Sigmoid colon (tissue), 7 donors: ENCODE data around the gene MYO5C. TPM values are rescaled to one million over a fixed set of nuclear protein-coding genes. Genes with fewer than 3 reads are reported as not detected.

ENCODE experiments used
- DNase-seq: peaks from one replicate; pipeline ENCODE4 v3.0.0-alpha.2; 2019
- H3K27ac ChIP-seq, 4 donors: fragments of 200-600 bp; sonication (generic); one replicate each; pipeline ENCODE4 v1.5.1; 2016 to 2019; ENCODE audit warnings: mild to moderate bottlenecking in 1 of 4
- H3K27me3 ChIP-seq, 3 donors: fragments of 200-600 bp; sonication (generic); one replicate each; pipeline ENCODE4 v1.5.1; 2019; ENCODE audit warnings: mild to moderate bottlenecking in 1 of 3
- H3K36me3 ChIP-seq, 4 donors: fragments of 200-600 bp; sonication (generic); one replicate each; pipeline ENCODE4 v1.5.1; 2016 to 2019
- H3K4me1 ChIP-seq, 4 donors: fragments of 200-600 bp; sonication (generic); one replicate each; pipeline ENCODE4 v1.5.1; 2017 to 2019
- H3K4me3 ChIP-seq, 4 donors: fragments of 200-600 bp; sonication (generic); one replicate each; pipeline ENCODE4 v1.5.1; 2017 to 2019; ENCODE audit warnings: mild to moderate bottlenecking in 2 of 4, moderate library complexity in 1 of 4
- H3K9me3 ChIP-seq, 4 donors: fragments of 200-600 bp in 3 of 4; sonication (generic) in 3 of 4; one replicate each; pipeline versions ENCODE4 v1.5.1 to v1.6.1; 2013 to 2019
- CTCF ChIP-seq, 4 experiments: fragments of 450-650 bp in 3 of 4; fragments of 200-600 bp in 1 of 4; IDR thresholded peaks; one replicate each; pipeline ENCODE4 v1.5.1; 2016 to 2019; ENCODE audit warnings: antibody characterized with exemption in 4 of 4, mild to moderate bottlenecking in 3 of 4, moderate library complexity in 2 of 4
- EP300 ChIP-seq, 4 donors: sonication (generic); formaldehyde crosslinking; IDR thresholded peaks; one replicate each; pipeline ENCODE4 v1.6.1; 2017; ENCODE audit warnings: antibody characterized with exemption in 4 of 4
- POLR2A ChIP-seq, 2 donors: fragments of 450-650 bp; IDR thresholded peaks; one replicate each; pipeline ENCODE4 v1.6.1; 2016; ENCODE audit warnings: antibody characterized with exemption in 2 of 2, mild to moderate bottlenecking in 2 of 2, moderate library complexity in 2 of 2
- POLR2AphosphoS5 ChIP-seq, 4 donors: sonication (generic); formaldehyde crosslinking; IDR thresholded peaks; one replicate each; pipeline ENCODE4 v1.6.1; 2017; ENCODE audit warnings: antibody characterized with exemption in 4 of 4
- WGBS, 2 donors: extraction: QIAGEN DNeasy Blood & Tissue Kit; methylation state at CpG; one replicate each; pipeline ENCODE4 v1.1.7; 2013; 5-methylcytosine and 5-hydroxymethylcytosine counted together
- intact Hi-C: fragments of 100-400 bp; cut with DNase I; formaldehyde crosslinking; loops from one replicate; pipeline ENCODE4 v1.15.1; 2023
- polyA plus RNA-seq, 3 donors: library from polyadenylated mRNA; stranded (reverse); fragments of 200-250 nt; gene quantifications; one replicate each; pipeline ENCODE4 v1.2.3, GENCODE V29; 2013
- total RNA-seq, 4 donors: library from RNA; depleted of rRNA; stranded (reverse); fragments of >200 nt; gene quantifications; one replicate each; pipeline ENCODE4 v1.1.0, GENCODE V29; 2016
- donor health status: healthy with polysubstance abuse.
- donor health status: Bipolar disorder and iron deficiency.
- donor health status: healthy.

MYO5C gene
- total and polyA plus RNA-seq, 7 donors = 3.6 to 16.5 (median 11.9) TPM

- no peak for TF ChIP-seq POLR2AphosphoS5 (IDR thresholded peaks at IDR 0.05)
- no peak for TF ChIP-seq POLR2A (IDR thresholded peaks at IDR 0.05)
- TF ChIP-seq EP300 (IDR thresholded peaks at IDR 0.05) = no peak
- TF ChIP-seq CTCF (IDR thresholded peaks at IDR 0.05) = no peak
- H3K4me1 ChIP-seq = no peaks in the 10 kb centered on the region
- H3K27ac ChIP-seq = no peak overlapping the region
- 83 to 91% methylated on average over 2 of the region's 2 CpGs for WGBS, 2 donors
- H3K27me3 ChIP-seq = no peaks in the 10 kb centered on the region
- no peaks in the 10 kb centered on the region for H3K36me3 ChIP-seq
- H3K4me3 ChIP-seq = no peak overlapping the region
- intact Hi-C loops = no loop called here
- DNase-seq = no peak
- H3K9me3 ChIP-seq = no peaks in the 10 kb centered on the region
These were observed 89.2 kb downstream of the MYO5C start for GRCh38 chr15:52206446-52206845.

GRCh38 chr15:52204657-52205056 is 90.9 kb downstream of the MYO5C start:
- TF ChIP-seq POLR2A (IDR thresholded peaks at IDR 0.05) (no peak), CTCF (IDR thresholded peaks at IDR 0.05) (no peak), EP300 (IDR thresholded peaks at IDR 0.05) (no peak), POLR2AphosphoS5 (IDR thresholded peaks at IDR 0.05) (no peak)
- no peaks in the 10 kb centered on the region for H3K36me3 ChIP-seq
- 96 to 97% methylated on average over 20 of the region's 20 CpGs for WGBS, 2 donors
- H3K27ac ChIP-seq = no peak overlapping the region
- H3K4me1 ChIP-seq = no peaks in the 10 kb centered on the region
- H3K9me3 ChIP-seq = no peaks in the 10 kb centered on the region
- intact Hi-C loops = no loop called here
- H3K4me3 ChIP-seq = no peak overlapping the region
- no peaks in the 10 kb centered on the region for H3K27me3 ChIP-seq
- DNase-seq = no peak

DNA sequence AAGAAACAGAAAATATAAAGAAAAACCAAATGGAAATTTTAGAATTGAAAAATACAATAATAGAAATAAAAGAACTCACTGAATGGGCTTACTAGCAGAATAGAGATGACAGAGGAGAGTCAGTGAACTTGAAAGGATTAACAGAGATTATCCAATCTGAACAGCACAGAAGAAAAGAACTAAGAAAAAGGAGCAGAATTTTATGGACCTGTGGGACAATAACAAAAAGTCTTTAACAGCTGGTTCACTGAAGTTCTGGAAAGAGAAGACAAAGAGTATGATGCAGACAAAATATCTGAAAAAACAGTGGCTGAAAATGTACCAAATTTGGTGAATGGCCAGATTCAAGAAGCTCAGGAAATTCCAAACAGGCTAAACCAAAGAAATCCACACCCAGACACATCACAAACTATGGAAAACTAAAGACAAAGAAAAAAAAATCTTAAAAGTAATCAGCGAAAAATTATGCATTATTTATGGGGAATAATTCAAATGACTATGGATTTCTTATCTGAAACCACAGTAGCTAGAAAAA is 94.7 kb downstream of the MYO5C start:
- no peak overlapping the region for H3K27ac ChIP-seq
- DNase-seq = no peak
- H3K36me3 ChIP-seq = no peaks in the 10 kb centered on the region
- no peak for TF ChIP-seq POLR2AphosphoS5 (IDR thresholded peaks at IDR 0.05)
- no peak for TF ChIP-seq POLR2A (IDR thresholded peaks at IDR 0.05)
- TF ChIP-seq CTCF (IDR thresholded peaks at IDR 0.05) = no peak
- no peak for TF ChIP-seq EP300 (IDR thresholded peaks at IDR 0.05)
- 89 to 93% methylated on average over 1 of the region's 1 CpG for WGBS, 2 donors
- no peaks in the 10 kb centered on the region for H3K9me3 ChIP-seq
- no peak overlapping the region for H3K4me3 ChIP-seq
- intact Hi-C loops = no loop called here
- no peaks in the 10 kb centered on the region for H3K4me1 ChIP-seq
- H3K27me3 ChIP-seq = no peaks in the 10 kb centered on the region

DNA sequence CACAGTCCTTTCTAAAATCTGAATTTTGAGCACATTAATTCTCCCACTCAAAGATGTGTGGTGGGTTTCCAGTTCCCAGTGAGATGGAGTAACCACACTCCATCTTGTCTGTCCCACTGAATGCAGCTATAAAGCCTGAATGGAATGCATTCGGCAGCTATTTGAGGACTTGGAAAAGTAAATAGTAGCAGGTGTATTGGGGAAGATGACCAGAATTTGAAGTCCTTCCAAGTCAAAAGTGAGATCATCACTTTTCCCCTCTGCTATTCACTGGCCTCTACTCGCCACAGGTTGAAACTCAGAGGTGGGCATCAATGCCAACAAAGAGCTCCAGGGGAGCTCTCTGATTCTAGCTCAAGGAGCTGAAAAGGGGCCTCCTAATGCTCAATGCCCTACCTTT is 96.3 kb downstream of the MYO5C start:
- TF ChIP-seq EP300 (IDR thresholded peaks at IDR 0.05) = no peak
- no peak for TF ChIP-seq CTCF (IDR thresholded peaks at IDR 0.05)
- no peak for TF ChIP-seq POLR2A (IDR thresholded peaks at IDR 0.05)
- no peak for TF ChIP-seq POLR2AphosphoS5 (IDR thresholded peaks at IDR 0.05)
- whole genome bisulfite sequencing, 2 donors = 44 to 83% methylated on average over 2 of the region's 2 CpGs
- no peak for DNase-seq
- intact Hi-C loops = no loop called here
- Histone ChIP-seq H3K27me3 (no peaks in the 10 kb centered on the region), H3K4me1 (no peaks in the 10 kb centered on the region), H3K36me3 (no peaks in the 10 kb centered on the region), H3K9me3 (no peaks in the 10 kb centered on the region), H3K27ac (no peak overlapping the region), H3K4me3 (no peak overlapping the region)

DNA sequence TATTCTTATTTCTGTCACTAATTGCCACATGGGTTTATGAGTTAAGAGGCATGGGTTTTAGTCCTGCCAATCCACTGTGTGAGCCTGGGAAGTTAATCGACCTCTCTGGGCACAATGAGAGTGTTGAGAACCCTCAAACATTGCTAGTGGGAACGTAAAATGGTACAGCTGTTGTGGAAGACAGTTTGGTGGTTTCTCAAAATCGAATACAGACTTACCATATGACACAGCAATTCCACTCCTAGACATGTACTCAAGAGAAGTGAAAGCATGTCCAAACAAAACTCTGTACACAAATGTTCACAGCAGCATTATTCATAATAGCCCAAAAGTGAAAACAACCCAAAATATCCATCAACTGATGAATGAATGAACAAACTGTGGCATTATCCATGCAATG is 98.7 kb downstream of the MYO5C start:
- intact Hi-C loops = no loop called here
- H3K4me1 ChIP-seq = no peaks in the 10 kb centered on the region
- TF ChIP-seq POLR2A (IDR thresholded peaks at IDR 0.05) = no peak
- no peak for TF ChIP-seq CTCF (IDR thresholded peaks at IDR 0.05)
- TF ChIP-seq POLR2AphosphoS5 (IDR thresholded peaks at IDR 0.05) = no peak
- no peak for TF ChIP-seq EP300 (IDR thresholded peaks at IDR 0.05)
- no peaks in the 10 kb centered on the region for H3K9me3 ChIP-seq
- no peak overlapping the region for H3K27ac ChIP-seq
- H3K36me3 ChIP-seq = no peaks in the 10 kb centered on the region
- no peaks in the 10 kb centered on the region for H3K27me3 ChIP-seq
- WGBS, 2 donors = 67 to 76% methylated on average over 3 of the region's 3 CpGs
- no peak overlapping the region for H3K4me3 ChIP-seq
- DNase-seq = no peak
